GM12864 (cell line): ENCODE results near the gene PRIM2.
A peak's percentile ranks its signal among the peaks of the same experiment; 100 is the strongest.
"Not testable (repeated sequence)": the region's sequence is repeated elsewhere in the genome, so short reads cannot be mapped to it uniquely, and the experiment has no call there.

Experiments used
- DNase-seq: peaks from one replicate; pipeline ENCODE4 v3.0.0-alpha.2; 2011; ENCODE audit warnings: low read depth
- H3K4me3 ChIP-seq: 2 replicates; pipeline ENCODE4 v1.5.1; 2011; ENCODE audit warnings: mild to moderate bottlenecking, low read depth, low read length, control low read depth
- CTCF ChIP-seq: IDR thresholded peaks from 2 replicates; pipeline ENCODE4 v1.5.1; 2011; ENCODE audit warnings: low read depth, mild to moderate bottlenecking, moderate library complexity, low read length, control low read depth, inconsistent platforms; ENCODE audit errors: missing control alignments

The PRIM2 gene

DNA sequence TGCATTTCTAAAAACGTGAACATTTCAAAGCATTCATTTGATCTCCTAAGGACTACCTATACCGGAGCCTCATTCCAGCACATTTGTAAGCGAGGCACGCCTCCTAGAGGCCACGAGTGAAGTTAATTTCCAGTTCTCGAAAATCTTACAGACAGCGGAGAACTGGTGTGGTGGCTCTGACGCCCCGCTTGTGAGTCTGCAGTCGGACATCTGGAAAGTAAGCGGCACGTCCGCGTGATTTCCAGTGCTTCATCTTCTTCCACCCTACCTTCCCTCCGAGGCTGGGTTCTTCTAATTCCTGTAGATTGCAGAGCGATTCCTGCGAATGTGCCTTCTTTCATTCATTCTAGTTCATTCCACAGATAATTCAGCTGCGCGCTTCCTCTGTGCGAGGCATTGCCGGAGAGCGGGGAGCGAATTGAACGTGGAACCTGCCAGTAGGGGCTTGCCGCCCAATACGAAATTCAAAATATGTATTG, 810 bp upstream of the PRIM2 start:
- TF ChIP-seq CTCF, result peak; percentile 80
- H3K4me3 ChIP-seq, result peak overlapping the region; percentile 86
- DNase-seq, result peak; percentile 80

DNA sequence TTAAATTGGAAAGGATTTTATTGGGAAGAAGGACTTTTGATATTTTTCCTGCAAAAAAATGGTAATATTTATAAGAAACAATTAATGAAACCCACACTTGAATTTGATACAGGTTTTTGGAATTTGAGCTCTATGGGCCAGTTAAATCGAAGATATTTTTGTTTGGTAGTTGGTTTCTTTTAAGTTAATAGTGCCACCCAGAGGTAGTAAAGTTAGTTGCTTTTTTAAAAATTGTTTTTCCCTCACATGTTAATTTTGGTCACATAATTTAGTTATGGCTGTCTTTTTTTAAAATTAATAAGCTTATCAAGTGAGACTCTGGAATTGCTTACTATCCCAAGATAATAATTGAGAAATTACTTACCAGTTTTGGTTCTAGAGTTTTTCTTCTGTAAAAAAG, 7.1 kb downstream of the PRIM2 start:
- H3K4me3 ChIP-seq, result no peak overlapping the region
- no peak for DNase-seq
- no peak for TF ChIP-seq CTCF

GRCh38 chr6:57327311-57327710, 9.9 kb downstream of the PRIM2 start:
- H3K4me3 ChIP-seq, result no peak overlapping the region
- TF ChIP-seq CTCF, result no peak
- DNase-seq, result no peak

DNA sequence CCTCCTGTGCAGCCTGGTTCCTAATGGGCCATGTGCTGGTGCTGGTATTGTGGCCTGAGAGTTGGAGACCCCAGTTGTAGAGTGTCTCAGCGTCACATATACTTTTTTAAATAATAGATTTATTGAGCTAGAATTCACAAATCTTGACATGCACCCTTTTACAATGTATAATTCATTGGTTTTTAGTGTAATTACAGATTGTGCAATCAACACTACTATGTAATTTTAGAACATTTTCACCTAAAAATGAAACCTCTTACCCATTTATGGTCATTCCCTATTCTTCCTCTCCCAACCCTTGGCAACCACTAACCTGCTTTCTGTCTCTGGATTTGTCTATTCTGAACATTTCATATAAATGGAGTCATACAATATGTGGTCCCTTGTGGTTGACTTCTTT, 10.6 kb downstream of the PRIM2 start:
- no peak overlapping the region for H3K4me3 ChIP-seq
- no peak for DNase-seq
- no peak for TF ChIP-seq CTCF

DNA sequence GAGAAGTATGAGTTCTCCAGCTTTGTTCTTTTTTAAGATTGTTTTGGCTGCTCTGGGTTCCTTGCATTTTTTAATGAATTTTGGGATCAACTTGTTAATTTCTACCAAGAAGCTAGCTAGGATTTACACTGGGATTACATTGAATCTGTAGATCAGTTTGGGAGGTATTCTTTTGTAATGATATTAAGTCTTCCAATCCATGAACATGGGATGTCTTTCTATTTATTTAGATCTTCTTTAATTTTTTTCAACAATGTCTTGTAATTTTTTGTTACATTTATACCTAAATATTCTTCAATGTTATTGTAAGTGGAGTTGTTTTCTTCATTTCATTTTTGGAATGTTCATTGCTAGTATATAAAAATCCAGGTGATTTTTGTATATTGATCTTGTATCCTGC, 12.5 kb downstream of the PRIM2 start:
- no peak for DNase-seq
- TF ChIP-seq CTCF, result no peak

DNA sequence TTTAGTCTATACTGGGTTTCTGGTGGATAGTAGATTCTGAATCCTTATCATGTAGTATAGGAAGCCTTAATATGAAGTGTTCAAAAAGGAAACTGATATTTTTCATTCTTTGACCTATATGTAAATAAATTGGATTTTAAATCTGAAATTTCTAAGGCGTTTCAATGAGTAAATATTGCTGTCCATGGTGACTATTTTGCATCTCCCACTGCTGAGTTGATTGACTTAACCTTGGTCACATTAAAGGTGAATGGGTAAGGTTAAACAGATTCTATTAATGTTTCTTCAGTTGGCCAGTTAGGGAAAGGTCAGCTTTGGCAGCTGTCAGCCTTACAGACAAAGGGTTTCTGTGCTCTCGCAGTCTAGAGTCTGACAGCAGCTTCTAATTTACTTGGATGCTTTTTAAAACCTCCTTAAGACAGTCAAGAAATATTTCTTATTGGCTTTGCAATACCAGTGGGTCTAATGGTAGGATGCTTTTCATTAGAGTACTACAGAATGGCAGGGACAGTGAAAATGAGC, 24.8 kb downstream of the PRIM2 start:
- no peak for DNase-seq
- H3K4me3 ChIP-seq, result no peak overlapping the region
- TF ChIP-seq CTCF, result no peak

More for the DNA sequence above, 12.5 kb downstream of the PRIM2 start:
- H3K4me3 ChIP-seq, result no peak overlapping the region

DNA sequence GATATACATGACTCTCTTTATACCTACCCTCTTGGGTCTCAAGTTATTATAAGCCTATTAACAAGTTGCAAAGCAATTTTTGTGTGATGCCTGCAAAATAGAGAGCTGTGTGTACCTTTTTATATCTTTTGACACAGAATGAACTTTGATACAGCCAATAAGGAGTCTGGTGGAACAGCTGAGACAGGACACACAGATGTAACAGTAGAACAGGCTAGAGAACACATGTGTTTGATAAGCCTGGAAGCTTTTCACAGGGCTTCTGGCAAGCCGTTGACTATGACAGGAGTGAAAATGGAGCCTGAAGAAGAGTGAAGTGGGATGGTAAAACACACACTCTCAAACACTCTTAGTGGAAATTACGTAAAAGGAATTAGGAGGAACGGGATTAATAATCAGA, 25.9 kb downstream of the PRIM2 start:
- not testable (repeated sequence) for DNase-seq, H3K4me3 ChIP-seq

- DNase-seq, result not testable (repeated sequence)
Observed at GRCh38 chr6:57346715-57347114, 29.3 kb downstream of the PRIM2 start.

GRCh38 chr6:57347597-57347996, 30.2 kb downstream of the PRIM2 start:
- DNase-seq, H3K4me3 ChIP-seq: not testable (repeated sequence)

More at GRCh38 chr6:57346715-57347114, 29.3 kb downstream of the PRIM2 start:
- H3K4me3 ChIP-seq, result not testable (repeated sequence)

GRCh38 chr6:57350443-57350842, 33.0 kb downstream of the PRIM2 start:
- H3K4me3 ChIP-seq, DNase-seq: not testable (repeated sequence)

GRCh38 chr6:57352596-57352995, 35.2 kb downstream of the PRIM2 start:
- DNase-seq, H3K4me3 ChIP-seq: not testable (repeated sequence)

DNA sequence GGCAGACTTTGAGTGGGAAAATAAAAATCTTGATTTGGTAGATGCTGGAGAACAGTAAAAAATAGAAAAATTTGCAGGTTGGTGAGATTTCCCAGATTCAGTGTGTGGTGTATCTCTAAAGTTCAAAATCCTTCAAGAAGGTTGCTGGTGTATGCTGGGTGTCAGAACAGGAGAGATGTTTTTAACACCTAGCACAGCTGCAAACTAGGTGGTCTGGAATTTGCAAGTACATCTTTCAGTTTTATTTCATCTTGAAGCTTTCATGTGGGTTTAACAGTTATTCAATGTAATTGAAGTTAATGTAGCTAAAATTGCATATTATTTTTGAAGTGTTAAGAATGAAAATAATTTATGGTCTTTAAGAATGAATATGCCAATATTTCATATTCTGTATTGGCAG, 40.9 kb downstream of the PRIM2 start:
- not testable (repeated sequence) for DNase-seq, H3K4me3 ChIP-seq

GRCh38 chr6:57359766-57360165, 42.3 kb downstream of the PRIM2 start:
- DNase-seq, H3K4me3 ChIP-seq: not testable (repeated sequence)
